OCI-LY3 (cell line): ENCODE measurements around the gene A4GALT.
A peak's percentile ranks its signal among the peaks of the same experiment; 100 is the strongest.

Source experiments
- H2AFZ ChIP-seq: fragments of 200-600, 300-600 bp; shearing (Covaris generic); 2 replicates; pipeline ENCODE4 v1.6.0; 2014; ENCODE audit warnings: antibody characterized with exemption, low read depth, low read length
- H3K27ac ChIP-seq: fragments of 200-600, 300-600 bp; sonication (generic); 2 replicates; pipeline ENCODE4 v1.5.1; 2014; ENCODE audit warnings: mild to moderate bottlenecking, low read length, moderate library complexity, mixed read lengths
- H3K27me3 ChIP-seq: fragments of 200-600, 300-600 bp; sonication (generic); 2 replicates; pipeline ENCODE4 v1.6.1; 2014; ENCODE audit warnings: low read depth, low read length, mixed read lengths
- H3K36me3 ChIP-seq: fragments of 200-600, 300-600 bp; sonication (generic); replicated peaks from 2 replicates; pipeline ENCODE3; 2014; ENCODE audit warnings: low read depth, low read length, mixed read lengths
- H3K4me1 ChIP-seq: fragments of 300-600, 200-600 bp; sonication (generic); 2 replicates; pipeline ENCODE4 v1.6.1; 2014; ENCODE audit warnings: low read length, mixed read lengths
- H3K4me2 ChIP-seq: fragments of 200-600, 300-600 bp; sonication (generic); 2 replicates; pipeline ENCODE4 v1.6.1; 2014; ENCODE audit warnings: low read length, mixed read lengths
- H3K4me3 ChIP-seq: fragments of 300-600, 200-600 bp; sonication (generic); 2 replicates; pipeline ENCODE4 v1.5.1; 2014; ENCODE audit warnings: antibody characterized with exemption, mild to moderate bottlenecking, low read length, moderate library complexity
- H3K79me2 ChIP-seq: fragments of 300-600, 200-600 bp; shearing (Covaris generic); 2 replicates; pipeline ENCODE4 v1.6.1; 2014; ENCODE audit warnings: mild to moderate bottlenecking, low read length, mixed read lengths
- H3K9ac ChIP-seq: fragments of 300-600, 200-600 bp; shearing (Covaris generic); 2 replicates; pipeline ENCODE4 v1.6.0; 2014; ENCODE audit warnings: mild to moderate bottlenecking, low read length, moderate library complexity
- H3K9me3 ChIP-seq: fragments of 200-600, 300-600 bp; shearing (Covaris generic); 2 replicates; pipeline ENCODE4 v1.6.1; 2014; ENCODE audit warnings: low read length, mixed read lengths; ENCODE audit not compliant: insufficient read depth
- H4K20me1 ChIP-seq: fragments of 200-600, 300-600 bp; sonication (generic); 2 replicates; pipeline ENCODE4 v1.6.1; 2016; ENCODE audit warnings: low read length, mixed read lengths; ENCODE audit not compliant: insufficient read depth
- EZH2phosphoT487 ChIP-seq: fragments of 200-600 bp; shearing (Covaris generic); IDR thresholded peaks from 2 replicates; pipeline ENCODE4 v1.6.1; 2018; ENCODE audit warnings: antibody characterized with exemption, mixed run types, low read depth
- TF ChIP-seq, protein P1 (sequence below): fragments of 200-600, 300-600 bp; sonication (generic); IDR thresholded peaks from 2 replicates; pipeline ENCODE4 v1.5.1; 2014; ENCODE audit warnings: antibody characterized with exemption, low read length, low read depth

The A4GALT gene

DNA sequence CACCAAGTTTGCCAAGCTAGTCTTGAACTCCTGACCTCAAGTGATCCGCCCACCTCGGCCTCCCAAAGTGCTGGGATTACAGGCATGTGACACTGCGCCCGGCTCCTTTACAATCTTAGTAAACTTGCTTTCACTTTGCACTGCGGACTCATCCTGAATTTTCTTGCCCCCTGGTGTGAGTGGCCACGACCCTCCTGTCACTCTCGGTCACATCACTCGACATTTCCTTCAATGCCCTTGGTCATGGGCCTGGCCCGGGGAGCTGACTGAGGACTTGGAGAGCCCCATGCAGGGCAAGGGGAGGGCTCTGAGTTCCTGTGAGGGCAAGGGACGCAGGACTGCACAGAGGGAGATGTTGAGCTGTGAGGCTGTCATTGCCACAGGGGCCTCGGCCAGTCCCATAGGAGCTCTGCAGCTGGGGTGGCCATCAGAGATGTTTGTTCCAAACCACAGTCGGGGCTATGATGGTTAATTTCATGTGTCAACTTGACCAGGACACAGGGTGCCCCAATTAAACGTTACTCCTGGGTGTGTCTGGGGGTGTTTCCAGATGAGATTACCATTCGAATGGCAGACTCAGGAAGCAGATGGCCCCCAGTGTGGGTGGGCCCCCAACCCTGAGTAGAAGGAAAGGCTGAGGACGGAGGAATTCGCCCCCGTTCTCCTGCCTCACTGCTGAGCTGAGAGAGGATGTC lies 21.2 kb downstream of the A4GALT start:
- Histone ChIP-seq H3K4me3 (no peak overlapping the region), H3K79me2 (no peaks in the 10 kb centered on the region), H3K9ac (no peak overlapping the region), H2AFZ (no peak overlapping the region), H3K27ac (no peak overlapping the region), H3K36me3 (no peaks in the 10 kb centered on the region), H3K27me3 (no peaks in the 10 kb centered on the region), H4K20me1 (no peaks in the 10 kb centered on the region), H3K4me1 (peaks cover 43% of the 10 kb centered on the region), H3K9me3 (no peaks in the 10 kb centered on the region), H3K4me2 (no peak overlapping the region)
- TF ChIP-seq EZH2phosphoT487: no peak

DNA sequence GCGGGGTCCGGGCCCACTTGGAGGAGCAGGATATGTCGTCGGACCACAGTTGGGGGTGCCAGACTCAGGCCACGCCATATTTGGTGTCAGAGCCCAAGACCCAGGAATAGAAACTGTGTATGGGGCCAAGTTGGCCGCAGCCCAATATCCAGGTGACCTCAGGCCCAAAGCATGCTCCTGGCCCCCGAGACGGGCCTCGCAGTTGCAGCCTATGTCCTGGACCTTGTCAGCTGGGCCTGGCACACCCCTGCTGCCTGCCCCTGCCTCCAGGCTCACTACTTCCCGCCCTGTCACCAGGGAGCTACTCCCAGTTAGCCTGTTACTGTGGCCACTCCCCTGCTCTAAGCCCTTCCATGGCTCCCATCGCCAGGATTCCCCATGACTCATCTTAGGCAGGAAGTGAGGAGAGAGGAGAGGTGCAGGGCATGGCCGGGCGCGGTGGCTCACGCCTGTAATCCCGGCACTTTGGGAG lies 23.1 kb downstream of the A4GALT start:
- H2AFZ ChIP-seq: no peak overlapping the region
- H4K20me1 ChIP-seq: no peaks in the 10 kb centered on the region
- no peak overlapping the region for H3K4me3 ChIP-seq
- H3K27ac ChIP-seq: no peak overlapping the region
- H3K9me3 ChIP-seq: no peaks in the 10 kb centered on the region
- no peaks in the 10 kb centered on the region for H3K79me2 ChIP-seq
- TF ChIP-seq, protein P1, sequence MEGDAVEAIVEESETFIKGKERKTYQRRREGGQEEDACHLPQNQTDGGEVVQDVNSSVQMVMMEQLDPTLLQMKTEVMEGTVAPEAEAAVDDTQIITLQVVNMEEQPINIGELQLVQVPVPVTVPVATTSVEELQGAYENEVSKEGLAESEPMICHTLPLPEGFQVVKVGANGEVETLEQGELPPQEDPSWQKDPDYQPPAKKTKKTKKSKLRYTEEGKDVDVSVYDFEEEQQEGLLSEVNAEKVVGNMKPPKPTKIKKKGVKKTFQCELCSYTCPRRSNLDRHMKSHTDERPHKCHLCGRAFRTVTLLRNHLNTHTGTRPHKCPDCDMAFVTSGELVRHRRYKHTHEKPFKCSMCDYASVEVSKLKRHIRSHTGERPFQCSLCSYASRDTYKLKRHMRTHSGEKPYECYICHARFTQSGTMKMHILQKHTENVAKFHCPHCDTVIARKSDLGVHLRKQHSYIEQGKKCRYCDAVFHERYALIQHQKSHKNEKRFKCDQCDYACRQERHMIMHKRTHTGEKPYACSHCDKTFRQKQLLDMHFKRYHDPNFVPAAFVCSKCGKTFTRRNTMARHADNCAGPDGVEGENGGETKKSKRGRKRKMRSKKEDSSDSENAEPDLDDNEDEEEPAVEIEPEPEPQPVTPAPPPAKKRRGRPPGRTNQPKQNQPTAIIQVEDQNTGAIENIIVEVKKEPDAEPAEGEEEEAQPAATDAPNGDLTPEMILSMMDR: no peak
- TF ChIP-seq EZH2phosphoT487: no peak
- 0 out of 2 replicates have a peak overlapping the region, but pooled peaks have one; percentile 5 for H3K4me2 ChIP-seq
- no peaks in the 10 kb centered on the region for H3K27me3 ChIP-seq
- no peaks in the 10 kb centered on the region for H3K36me3 ChIP-seq
- H3K4me1 ChIP-seq: peaks cover 32% of the 10 kb centered on the region
- no peak overlapping the region for H3K9ac ChIP-seq

DNA sequence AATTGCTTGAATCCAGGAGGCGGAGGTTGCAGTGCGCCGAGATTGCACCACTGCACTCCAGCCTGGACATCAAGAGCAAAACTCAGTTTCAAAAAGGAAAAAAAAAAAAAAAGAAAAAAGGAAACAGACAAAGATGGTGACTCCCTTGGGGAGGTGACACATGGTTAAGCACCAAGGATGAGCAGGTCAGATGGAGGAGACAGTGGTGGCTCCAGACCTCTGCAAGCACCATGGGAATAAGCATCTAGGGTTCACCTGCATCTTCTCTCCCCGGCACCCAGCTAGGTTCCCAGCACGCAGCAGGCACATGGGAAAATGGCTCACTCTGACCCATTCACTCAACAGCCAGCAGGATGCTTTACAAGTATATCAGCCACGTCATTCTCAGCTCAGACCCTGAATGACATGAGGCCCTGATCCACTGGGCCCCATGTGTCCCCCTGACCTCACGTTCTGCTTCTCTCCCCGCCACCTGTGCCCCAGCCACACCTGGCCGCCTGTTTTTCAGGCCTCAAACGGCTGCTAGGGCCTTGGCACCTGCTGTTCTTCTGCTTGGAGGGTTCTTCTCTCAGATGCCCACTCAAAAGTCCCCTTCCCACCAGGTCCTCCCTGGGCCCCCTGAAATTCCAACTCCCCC lies 24.2 kb downstream of the A4GALT start:
- no peak overlapping the region for H3K9ac ChIP-seq
- H2AFZ ChIP-seq: no peak overlapping the region
- no peaks in the 10 kb centered on the region for H3K79me2 ChIP-seq
- H3K36me3 ChIP-seq: no peaks in the 10 kb centered on the region
- no peaks in the 10 kb centered on the region for H3K9me3 ChIP-seq
- no peaks in the 10 kb centered on the region for H3K27me3 ChIP-seq
- TF ChIP-seq, protein P1: no peak
- TF ChIP-seq EZH2phosphoT487: no peak
- no peaks in the 10 kb centered on the region for H4K20me1 ChIP-seq
- H3K4me3 ChIP-seq: no peak overlapping the region
- H3K27ac ChIP-seq: no peak overlapping the region
- peaks cover 36% of the 10 kb centered on the region for H3K4me1 ChIP-seq
- H3K4me2 ChIP-seq: no peak overlapping the region

DNA sequence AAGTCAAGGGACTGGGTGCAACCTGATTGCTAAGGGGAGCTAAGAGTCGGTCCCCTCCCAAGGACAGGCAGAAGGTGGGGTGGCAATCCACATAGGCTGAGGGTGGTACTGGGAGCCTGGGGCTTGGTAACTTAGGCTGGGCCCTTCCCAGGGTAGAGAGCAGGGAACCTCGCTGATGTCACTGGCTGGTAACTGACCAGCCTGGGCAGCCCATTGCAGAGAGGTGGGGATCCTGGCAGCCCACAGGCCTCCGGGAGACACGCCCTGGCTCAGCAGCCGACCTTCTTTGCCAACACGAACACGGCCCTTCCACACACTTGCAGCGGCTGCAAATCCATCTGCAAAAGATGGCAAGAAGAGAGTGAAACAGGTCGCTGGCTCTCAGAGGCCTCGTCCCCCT lies 25.4 kb downstream of the A4GALT start:
- Histone ChIP-seq H3K36me3 (no peaks in the 10 kb centered on the region), H3K4me1 (peaks cover 42% of the 10 kb centered on the region), H3K79me2 (no peaks in the 10 kb centered on the region), H3K9ac (no peak overlapping the region), H3K4me2 (no peak overlapping the region), H4K20me1 (no peaks in the 10 kb centered on the region), H3K4me3 (no peak overlapping the region), H3K9me3 (no peaks in the 10 kb centered on the region), H3K27me3 (no peaks in the 10 kb centered on the region), H3K27ac (no peak overlapping the region), H2AFZ (no peak overlapping the region)
- TF ChIP-seq, protein P1: no peak
- TF ChIP-seq EZH2phosphoT487: no peak
